Neuronal stem cell (in vitro differentiated cells): ENCODE data around the gene SLC12A2.

Experiments used
- DNase-seq: peaks from one replicate; pipeline ENCODE4 v3.0.0-alpha.2; 2013; ENCODE audit warnings: low spot score
- H2AFZ ChIP-seq: one replicate; pipeline ENCODE4 v1.6.1; 2013; ENCODE audit warnings: mild to moderate bottlenecking, low read length, inconsistent platforms
- H2AK5ac ChIP-seq: 2 replicates; pipeline ENCODE4 v1.6.1; 2013; ENCODE audit warnings: low read depth, mild to moderate bottlenecking, inconsistent platforms, low read length, moderate library complexity, mixed read lengths
- H2BK120ac ChIP-seq: 2 replicates; pipeline ENCODE4 v1.6.1; 2013; ENCODE audit warnings: low read depth, mild to moderate bottlenecking, inconsistent platforms, low read length, moderate library complexity, mixed read lengths
- H2BK12ac ChIP-seq: one replicate; pipeline ENCODE4 v1.6.1; 2013; ENCODE audit warnings: low read length, inconsistent platforms
- H2BK15ac ChIP-seq: 2 replicates; pipeline ENCODE4 v1.6.1; 2013; ENCODE audit warnings: mild to moderate bottlenecking, low read length, inconsistent platforms, mixed read lengths
- H2BK5ac ChIP-seq: one replicate; pipeline ENCODE4 v1.6.1; 2013; ENCODE audit warnings: inconsistent platforms, mild to moderate bottlenecking, low read length, moderate library complexity
- H3K14ac ChIP-seq: one replicate; pipeline ENCODE4 v1.6.1; 2013; ENCODE audit warnings: low read length, inconsistent platforms
- H3K18ac ChIP-seq: 2 replicates; pipeline ENCODE4 v1.6.1; 2013; ENCODE audit warnings: low read length, inconsistent platforms
- H3K23ac ChIP-seq: 2 replicates; pipeline ENCODE4 v1.6.1; 2013; ENCODE audit warnings: low read depth, mild to moderate bottlenecking, mixed read lengths, low read length, inconsistent platforms; ENCODE audit not compliant: poor library complexity
- H3K27ac ChIP-seq: replicated peaks from 3 replicates; pipeline ENCODE4 v1.5.1; 2013; ENCODE audit warnings: low read length, inconsistent platforms
- H3K27me3 ChIP-seq, 3 experiments: 2 replicates each; pipeline ENCODE4 v1.6.1; 2013; ENCODE audit warnings: low read length in 3 of 3, mild to moderate bottlenecking in 2 of 3, inconsistent platforms in 1 of 3, low read depth in 1 of 3, mixed read lengths in 1 of 3, moderate library complexity in 1 of 3; ENCODE audit not compliant: control insufficient read depth in 3 of 3, insufficient read depth in 3 of 3
- H3K36me3 ChIP-seq, 2 donors: replicated peaks in 1 of 2; 2 replicates each; pipeline ENCODE4 v1.6.1; 2013; ENCODE audit warnings: low read length in 2 of 2; ENCODE audit not compliant: control insufficient read depth in 2 of 2, insufficient read depth in 2 of 2
- H3K4ac ChIP-seq: 2 replicates; pipeline ENCODE4 v1.6.1; 2013; ENCODE audit warnings: inconsistent platforms, mild to moderate bottlenecking, low read length, moderate library complexity
- H3K4me1 ChIP-seq, 2 donors: 1 replicate in 1 of 2; 2 replicates in 1 of 2; pipeline ENCODE4 v1.6.1; 2013; ENCODE audit warnings: low read length in 2 of 2, low read depth in 1 of 2; ENCODE audit not compliant: control insufficient read depth in 2 of 2, insufficient read depth in 1 of 2
- H3K4me2 ChIP-seq: one replicate; pipeline ENCODE4 v1.6.1; 2013; ENCODE audit warnings: mild to moderate bottlenecking, low read length, inconsistent platforms; ENCODE audit not compliant: insufficient read depth, poor library complexity, severe bottlenecking
- H3K4me3 ChIP-seq, 2 donors: 2 replicates each; pipeline ENCODE4 v1.5.1; 2013; ENCODE audit warnings: low read length in 2 of 2, mild to moderate bottlenecking in 2 of 2, inconsistent platforms in 1 of 2, moderate library complexity in 1 of 2
- H3K79me1 ChIP-seq: one replicate; pipeline ENCODE4 v1.6.1; 2013; ENCODE audit warnings: low read depth, mild to moderate bottlenecking, inconsistent platforms, low read length, moderate library complexity
- H3K9ac ChIP-seq: one replicate; pipeline ENCODE4 v1.6.1; 2013; ENCODE audit warnings: mild to moderate bottlenecking, low read depth, low read length, inconsistent platforms; ENCODE audit not compliant: poor library complexity
- H3K9me3 ChIP-seq, 2 donors: replicated peaks in 1 of 2; 2 replicates each; pipeline versions ENCODE3 to v1.6.1; 2013; ENCODE audit warnings: low read length in 2 of 2, mild to moderate bottlenecking in 2 of 2, inconsistent platforms in 1 of 2, low read depth in 1 of 2, mixed read lengths in 1 of 2, moderate library complexity in 1 of 2; ENCODE audit not compliant: control insufficient read depth in 2 of 2, insufficient read depth in 1 of 2
- H4K8ac ChIP-seq: one replicate; pipeline ENCODE4 v1.6.1; 2013; ENCODE audit warnings: low read depth, mild to moderate bottlenecking, inconsistent platforms, low read length, moderate library complexity
- H4K91ac ChIP-seq: one replicate; pipeline ENCODE4 v1.6.1; 2013; ENCODE audit warnings: low read length, low read depth, mild to moderate bottlenecking, inconsistent platforms; ENCODE audit not compliant: poor library complexity
- WGBS, 2 donors: extraction: QIAGEN DNeasy Blood & Tissue Kit; methylation state at CpG; one replicate each; pipeline ENCODE4 v1.1.7; 2013; ENCODE audit warnings: missing lambda C conversion rate in 2 of 2, mixed read lengths in 1 of 2; ENCODE audit not compliant: insufficient read length in 2 of 2, insufficient replicate concordance in 1 of 2; ENCODE audit errors: extremely low coverage in 2 of 2; 5-methylcytosine and 5-hydroxymethylcytosine counted together

Gene SLC12A2

GRCh38 chr5:128192368-128192767 lies 108.8 kb downstream of the SLC12A2 start:
- Histone ChIP-seq H3K23ac (no peak overlapping the region), H3K4me1 (no peaks in the 10 kb centered on the region), H4K91ac (no peak overlapping the region), H3K14ac (no peak overlapping the region), H3K4me3 (no peak overlapping the region), H3K27me3 (no peaks in the 10 kb centered on the region), H3K36me3 (peaks cover 0 to 14% of the 10 kb centered on the region in 2 donors), H3K4me2 (no peak overlapping the region), H2AFZ (no peak overlapping the region), H2BK120ac (no peak overlapping the region), H3K9ac (no peak overlapping the region), H3K18ac (no peak overlapping the region), H4K8ac (no peak overlapping the region), H3K79me1 (no peaks in the 10 kb centered on the region), H2BK12ac (no peak overlapping the region), H2BK5ac (no peak overlapping the region), H3K9me3 (no peaks in the 10 kb centered on the region), H3K4ac (no peak overlapping the region), H2AK5ac (no peak overlapping the region), H2BK15ac (no peak overlapping the region), H3K27ac (no peak overlapping the region)
- no peak for DNase-seq
- no CpG with 5 or more reads among the region's 2 CpGs for WGBS, 2 donors

GRCh38 chr5:128193665-128194390 lies 110.3 kb downstream of the SLC12A2 start:
- no peak overlapping the region for H4K91ac ChIP-seq
- WGBS, 2 donors, result no CpG with 5 or more reads among the region's 3 CpGs

GRCh38 chr5:128195316-128195715 lies 111.8 kb downstream of the SLC12A2 start:
- no CpG with 5 or more reads among the region's 1 CpG for WGBS, 2 donors
- Histone ChIP-seq H2BK5ac (no peak overlapping the region), H3K4me3 (no peak overlapping the region), H4K91ac (no peak overlapping the region), H2BK15ac (no peak overlapping the region), H3K23ac (no peak overlapping the region), H3K27ac (no peak overlapping the region), H2BK12ac (no peak overlapping the region), H3K36me3 (no peaks in the 10 kb centered on the region), H3K18ac (no peak overlapping the region), H3K14ac (no peak overlapping the region), H3K79me1 (no peaks in the 10 kb centered on the region), H3K4me1 (no peaks in the 10 kb centered on the region), H3K9me3 (no peaks in the 10 kb centered on the region), H3K27me3 (no peaks in the 10 kb centered on the region), H2AK5ac (no peak overlapping the region), H2BK120ac (no peak overlapping the region), H4K8ac (no peak overlapping the region), H2AFZ (no peak overlapping the region), H3K4me2 (no peak overlapping the region), H3K4ac (no peak overlapping the region), H3K9ac (no peak overlapping the region)
- DNase-seq, result no peak

More at GRCh38 chr5:128193665-128194390, 110.3 kb downstream of the SLC12A2 start:
- Histone ChIP-seq H3K9ac (no peak overlapping the region), H2BK5ac (no peak overlapping the region), H3K27ac (no peak overlapping the region), H3K14ac (no peak overlapping the region), H3K27me3 (no peaks in the 10 kb centered on the region), H3K4me1 (no peaks in the 10 kb centered on the region), H3K4me2 (no peak overlapping the region), H2AFZ (no peak overlapping the region), H2BK12ac (no peak overlapping the region), H3K79me1 (no peaks in the 10 kb centered on the region), H2BK120ac (no peak overlapping the region), H3K4ac (no peak overlapping the region), H3K9me3 (no peaks in the 10 kb centered on the region), H3K4me3 (no peak overlapping the region), H4K8ac (no peak overlapping the region), H3K36me3 (peaks cover 0 to 9% of the 10 kb centered on the region in 2 donors), H2AK5ac (no peak overlapping the region), H3K18ac (no peak overlapping the region), H3K23ac (peak overlapping the region; percentile 49), H2BK15ac (no peak overlapping the region)
- DNase-seq, result no peak

- H3K27ac ChIP-seq, result no peak overlapping the region
- no peaks in the 10 kb centered on the region for H3K27me3 ChIP-seq
- H2BK5ac ChIP-seq, result no peak overlapping the region
- H3K4ac ChIP-seq, result no peak overlapping the region
- H3K36me3 ChIP-seq, result no peaks in the 10 kb centered on the region
- H3K9me3 ChIP-seq, result no peaks in the 10 kb centered on the region
- no peak overlapping the region for H3K4me3 ChIP-seq
- no peak overlapping the region for H2BK120ac ChIP-seq
- H3K79me1 ChIP-seq, result no peaks in the 10 kb centered on the region
- H2BK12ac ChIP-seq, result no peak overlapping the region
- DNase-seq, result no peak
- H4K8ac ChIP-seq, result no peak overlapping the region
- no peak overlapping the region for H4K91ac ChIP-seq
- peaks cover 0 to 2% of the 10 kb centered on the region in 2 donors for H3K4me1 ChIP-seq
- no peak overlapping the region for H3K9ac ChIP-seq
- no peak overlapping the region for H3K14ac ChIP-seq
- H2BK15ac ChIP-seq, result no peak overlapping the region
- H3K23ac ChIP-seq, result no peak overlapping the region
- no peak overlapping the region for H2AK5ac ChIP-seq
- WGBS, 2 donors, result no CpG with 5 or more reads among the region's 2 CpGs
- H3K18ac ChIP-seq, result no peak overlapping the region
- H2AFZ ChIP-seq, result no peak overlapping the region
- no peak overlapping the region for H3K4me2 ChIP-seq
Measured at GRCh38 chr5:128196080-128196479, 112.5 kb downstream of the SLC12A2 start.
